Measurements from ENCODE around the gene OOEP.

Gene OOEP

GRCh38 chr6:73368675-73369074 is 1.0 kb downstream of the OOEP start:
- FAIRE-seq: no peak
- no peak for DNase-seq (ENCODE audit: extremely low spot score, insufficient read length, low read depth)

DNA sequence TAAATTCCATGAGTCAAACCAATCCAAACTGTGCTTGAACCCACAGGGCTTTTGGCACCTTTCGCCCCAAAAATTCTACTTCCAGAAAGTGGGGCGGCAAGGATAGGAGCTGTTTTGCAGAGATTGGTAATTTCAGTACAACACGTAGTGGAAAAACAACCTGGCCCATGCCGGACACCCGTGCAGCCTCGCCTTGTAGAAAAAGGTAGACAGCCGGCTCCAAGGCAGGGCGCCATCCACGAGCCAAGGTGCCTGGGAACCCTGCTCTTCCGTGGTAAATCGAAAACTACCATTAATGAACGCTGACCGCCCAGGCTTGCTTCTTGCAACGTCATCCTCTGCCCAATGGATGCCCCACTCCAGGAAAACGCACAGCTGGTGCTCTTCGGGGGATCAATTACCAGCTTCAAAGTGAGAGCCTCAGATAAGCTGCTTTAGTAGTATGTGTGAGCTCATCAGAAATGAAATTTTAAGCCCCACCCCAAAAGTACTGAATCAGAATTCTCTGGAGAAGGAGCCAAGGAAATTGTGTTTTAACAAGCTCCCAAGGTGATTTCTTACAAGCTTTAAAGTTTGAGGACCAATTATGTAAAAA is 1.8 kb downstream of the OOEP start:
- FAIRE-seq (no peak), DNase-seq (ENCODE audit: extremely low spot score, insufficient read length, low read depth) (no peak)

GRCh38 chr6:73364549-73364948 is 5.1 kb downstream of the OOEP start:
- FAIRE-seq: no peak
- no peak for DNase-seq (ENCODE audit: extremely low spot score, insufficient read length, low read depth)

GRCh38 chr6:73364121-73364520 is 5.6 kb downstream of the OOEP start:
- no peak for FAIRE-seq

GRCh38 chr6:73363537-73363875 is 6.2 kb downstream of the OOEP start:
- FAIRE-seq (no peak), DNase-seq (ENCODE audit: extremely low spot score, insufficient read length, low read depth) (no peak)

More at GRCh38 chr6:73364121-73364520, 5.6 kb downstream of the OOEP start:
- no peak for DNase-seq (ENCODE audit: extremely low spot score, insufficient read length, low read depth)

DNA sequence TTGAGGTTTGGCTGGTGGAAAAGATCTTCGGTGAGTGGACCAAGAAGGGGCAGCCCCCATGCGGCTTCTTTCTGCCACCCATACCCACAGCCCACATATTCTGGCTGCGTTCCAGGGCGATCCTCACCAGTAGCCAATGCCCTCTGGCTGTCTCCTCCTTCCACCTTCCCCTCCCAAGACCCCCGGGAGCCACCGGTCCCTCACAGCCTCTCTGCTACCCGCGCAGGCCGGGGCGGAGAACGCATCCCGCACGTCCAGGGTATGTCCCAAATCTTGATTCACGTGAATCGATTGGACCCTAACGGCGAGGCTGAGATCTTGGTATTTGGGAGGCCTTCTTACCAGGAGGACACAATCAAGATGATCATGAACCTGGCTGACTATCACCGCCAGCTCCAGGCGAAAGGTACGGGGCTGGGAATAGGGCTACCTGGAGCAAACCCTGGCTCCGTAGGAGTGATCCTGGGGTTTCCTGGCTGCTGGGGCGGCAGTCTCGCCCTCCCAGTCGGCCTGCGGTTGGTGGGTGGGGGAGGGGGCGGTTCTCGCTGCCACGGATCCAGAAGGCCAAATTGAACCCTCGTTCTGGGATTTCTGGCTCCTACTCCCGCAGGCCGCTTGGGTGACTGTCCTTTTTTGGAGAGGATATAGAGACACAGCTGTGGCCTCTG is 6.7 kb downstream of the OOEP start:
- DNase-seq (ENCODE audit: extremely low spot score, insufficient read length, low read depth): no peak
- no peak for FAIRE-seq

GRCh38 chr6:73362358-73362757 is 7.3 kb downstream of the OOEP start, which contains the start of gene KHDC3L:
Gene KHDC3L (plus strand): TSS chr6:73362658. CDS start chr6:73362730, 72 bp downstream.
- FAIRE-seq: no peak
- DNase-seq (ENCODE audit: extremely low spot score, insufficient read length, low read depth): no peak

- DNase-seq (ENCODE audit: extremely low spot score, insufficient read length, low read depth) (no peak), FAIRE-seq (no peak)
These were observed 15.8 kb downstream of the OOEP start, which contains the start of gene DPPA5 for GRCh38 chr6:73353636-73354593. Gene DPPA5 (minus strand): TSS chr6:73354276. CDS start chr6:73354225, 51 bp downstream.

- DNase-seq (ENCODE audit: extremely low spot score, insufficient read length, low read depth) (no peak), FAIRE-seq (no peak)
These were observed 20.4 kb downstream of the OOEP start for GRCh38 chr6:73349311-73349710.

DNA sequence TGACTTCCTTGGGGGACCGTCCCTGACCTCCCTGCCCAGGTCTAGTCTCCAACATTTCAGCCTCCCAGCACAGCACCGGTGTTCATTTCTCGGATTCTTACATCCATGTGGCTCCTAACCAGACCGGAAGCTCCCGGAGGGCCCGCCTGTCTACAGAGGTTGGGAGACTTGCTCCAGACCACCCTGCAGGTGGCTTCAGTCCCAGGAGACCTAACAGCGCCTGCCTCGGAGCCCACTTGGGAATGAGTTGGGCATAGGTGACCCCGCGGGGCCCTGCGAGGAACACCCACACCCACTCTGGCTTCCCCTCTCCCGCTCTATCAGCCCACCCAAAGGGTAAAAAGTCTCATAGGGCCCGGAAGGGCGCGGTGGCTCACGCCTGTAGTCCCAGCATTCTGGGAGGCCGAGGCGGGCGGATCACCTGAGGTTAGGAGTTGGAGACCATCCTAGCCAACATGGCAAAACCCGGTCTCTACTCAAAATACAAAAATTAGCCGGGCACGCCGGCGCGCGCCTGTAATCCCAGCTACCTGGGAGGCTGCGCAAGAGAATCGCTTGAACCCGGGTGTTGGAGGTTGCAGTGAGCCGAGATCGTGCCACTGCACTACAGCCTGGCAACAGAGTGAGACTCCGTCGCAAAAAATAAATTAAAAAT is 21.0 kb downstream of the OOEP start:
- no peak for FAIRE-seq
- DNase-seq (ENCODE audit: extremely low spot score, insufficient read length, low read depth): no peak

- DNase-seq (ENCODE audit: extremely low spot score, insufficient read length, low read depth): no peak
- FAIRE-seq: no peak
These were observed 26.5 kb downstream of the OOEP start for GRCh38 chr6:73343164-73343563.

- FAIRE-seq: no peak
- DNase-seq (ENCODE audit: extremely low spot score, insufficient read length, low read depth): no peak
These were observed 27.5 kb downstream of the OOEP start for GRCh38 chr6:73342174-73342573.

GRCh38 chr6:73341335-73341734 is 28.4 kb downstream of the OOEP start:
- no peak for FAIRE-seq
- no peak for DNase-seq (ENCODE audit: extremely low spot score, insufficient read length, low read depth)

DNA sequence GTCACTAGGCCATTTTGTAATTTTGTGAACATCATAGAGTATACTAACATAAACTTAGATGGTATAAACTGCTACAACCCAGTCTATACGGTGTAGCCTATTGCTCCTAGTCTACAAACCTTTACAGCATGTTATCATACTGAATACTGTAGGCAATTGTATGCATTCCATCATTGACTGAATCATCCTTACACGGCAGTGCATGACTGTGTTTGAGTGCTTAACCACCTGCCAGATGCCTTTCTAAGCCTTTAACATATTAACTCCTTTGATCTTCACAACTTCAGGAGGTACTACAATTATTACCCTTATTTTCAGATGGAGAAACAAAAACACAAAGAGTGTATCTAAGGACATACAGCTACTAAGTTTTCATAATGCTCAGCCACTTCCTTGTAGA is 29.6 kb downstream of the OOEP start:
- no peak for FAIRE-seq
- no peak for DNase-seq (ENCODE audit: extremely low spot score, insufficient read length, low read depth)

DNA sequence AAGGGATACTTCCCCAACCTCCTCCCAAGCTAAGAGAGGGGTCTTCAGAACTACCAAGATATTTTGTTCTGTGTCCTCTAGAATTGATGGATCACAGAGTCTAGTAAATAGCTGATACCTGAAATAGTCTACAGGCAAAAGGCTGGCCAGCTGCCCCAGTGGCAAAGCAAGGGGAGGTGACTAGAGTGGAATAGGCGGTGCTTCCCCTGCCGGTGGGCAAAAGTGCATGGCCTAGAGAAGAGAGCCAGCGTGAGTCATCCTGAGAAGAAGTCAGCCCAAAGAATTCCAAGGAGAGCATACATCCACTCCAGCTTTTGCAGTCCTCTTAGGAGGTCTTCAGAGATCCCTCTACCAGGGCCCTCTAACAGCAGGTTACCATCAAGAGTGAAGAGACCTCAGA is 30.4 kb downstream of the OOEP start:
- no peak for DNase-seq (ENCODE audit: extremely low spot score, insufficient read length, low read depth)
- no peak for FAIRE-seq

DNA sequence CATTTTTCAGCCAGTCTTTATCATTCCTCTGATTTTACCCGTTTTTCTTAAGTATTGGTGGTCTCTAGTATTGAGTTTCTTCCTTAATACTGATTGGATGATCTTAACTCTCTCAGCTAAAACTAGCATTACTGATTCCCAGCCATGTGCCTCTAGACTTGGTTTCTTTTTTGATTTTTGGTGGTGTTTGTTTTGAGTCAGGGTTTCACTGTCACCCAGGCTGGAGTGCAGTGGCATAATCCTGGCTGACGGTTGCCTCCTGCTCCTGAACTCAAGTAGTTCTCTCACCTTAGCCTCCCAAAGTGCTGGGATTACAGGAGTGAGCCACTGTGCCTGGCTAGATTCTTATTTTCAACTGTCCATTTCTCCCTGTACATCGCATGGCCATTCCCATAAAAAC is 40.5 kb downstream of the OOEP start:
- DNase-seq (ENCODE audit: extremely low spot score, insufficient read length, low read depth): no peak
- no peak for FAIRE-seq

GRCh38 chr6:73328790-73329189 is 40.9 kb downstream of the OOEP start:
- DNase-seq (ENCODE audit: extremely low spot score, insufficient read length, low read depth) (no peak), FAIRE-seq (no peak)

- FAIRE-seq: no peak
- DNase-seq (ENCODE audit: extremely low spot score, insufficient read length, low read depth): no peak
These were observed 44.0 kb downstream of the OOEP start for GRCh38 chr6:73325656-73326055.

GRCh38 chr6:73323323-73323722 is 46.4 kb downstream of the OOEP start:
- DNase-seq (ENCODE audit: extremely low spot score, insufficient read length, low read depth): no peak
- FAIRE-seq: no peak

Data from GM18507 (cell line).